MCF 10A (cell line): Measurements from ENCODE around the gene CAP1. TPM values are rescaled to one million over a fixed set of nuclear protein-coding genes. Genes with fewer than 3 reads are reported as not detected.
A peak's percentile ranks its signal among the peaks of the same experiment; 100 is the strongest.
"Not testable (repeated sequence)": the region's sequence is repeated elsewhere in the genome, so short reads cannot be mapped to it uniquely, and the experiment has no call there.

Experiments
- BruUV-seq: library from RNA; stranded (reverse); fragments of 400-500 nt; replicated peaks from 2 replicates; lab custom pipeline; 2021; lab: Mats Ljungman, UMichigan
- CTCF ChIA-PET: fragments of 300-600 bp; sonication (Branson Sonifier 250); formaldehyde crosslinking; extraction: SDS; loops from one replicate; lab custom pipeline; 2021; ENCODE audit warnings: antibody characterized with exemption, inconsistent platforms; lab: Yijun Ruan, JAX
- POLR2A ChIA-PET: fragments of 300-600, 350-650 bp; sonication (Branson Sonifier 250); formaldehyde crosslinking; extraction: SDS; loops from one replicate; lab custom pipeline; 2020; ENCODE audit warnings: antibody characterized with exemption, inconsistent platforms; lab: Yijun Ruan, JAX
- DNase-seq: peaks from one replicate; pipeline ENCODE4 v3.0.0-alpha.2; 2018; ENCODE audit not compliant: unreplicated experiment
- H3K27ac Mint-ChIP-seq: one replicate; pipeline ENCODE4 v1.8.0; 2022; ENCODE audit warnings: mild to moderate bottlenecking, low read depth, mixed read lengths; ENCODE audit not compliant: unreplicated experiment
- H3K27me3 Mint-ChIP-seq: one replicate; pipeline ENCODE4 v1.8.0; 2022; ENCODE audit warnings: mixed read lengths; ENCODE audit not compliant: insufficient read depth, unreplicated experiment
- H3K36me3 Mint-ChIP-seq: one replicate; pipeline ENCODE4 v1.8.0; 2022; ENCODE audit warnings: mild to moderate bottlenecking, moderate library complexity, mixed read lengths; ENCODE audit not compliant: insufficient read depth, unreplicated experiment
- H3K4me1 Mint-ChIP-seq: one replicate; pipeline ENCODE4 v1.8.0; 2022; ENCODE audit warnings: mixed read lengths; ENCODE audit not compliant: insufficient read depth, unreplicated experiment
- H3K4me3 Mint-ChIP-seq: one replicate; pipeline ENCODE4 v1.8.0; 2022; ENCODE audit warnings: mild to moderate bottlenecking, moderate library complexity, mixed read lengths; ENCODE audit not compliant: unreplicated experiment
- H3K9me3 Mint-ChIP-seq: one replicate; pipeline ENCODE4 v1.8.0; 2022; ENCODE audit warnings: mixed read lengths; ENCODE audit not compliant: unreplicated experiment
- CTCF ChIP-seq: fragments of 200-600 bp; IDR thresholded peaks from one replicate; pipeline ENCODE4 v1.8.0; 2022; ENCODE audit warnings: antibody characterized with exemption, mild to moderate bottlenecking; ENCODE audit not compliant: unreplicated experiment
- intact Hi-C: fragments of 100-400 bp; cut with micrococcal nuclease; formaldehyde crosslinking; loops from 2 replicates; pipeline ENCODE4 v1.14.1; 2022
- total RNA-seq: library from RNA; stranded (reverse); gene quantifications from 2 replicates; pipeline ENCODE4 v1.2.3, GENCODE V29; 2022

Gene CAP1
- total RNA-seq, 1 experiment from 2014 or later, result 297 TPM

GRCh38 chr1:40079774-40080400 is 39.4 kb downstream of the CAP1 start:
- BruUV-seq, result no TSS peak

GRCh38 chr1:40081871-40082270 is 41.3 kb downstream of the CAP1 start:
- H3K4me3 Mint-ChIP-seq, result no peak overlapping the region
- TF ChIP-seq CTCF, result no peak
- H3K27me3 Mint-ChIP-seq, result no peaks in the 10 kb centered on the region
- no peak for DNase-seq
- peaks cover 43% of the 10 kb centered on the region for H3K36me3 Mint-ChIP-seq
- no peak overlapping the region for H3K27ac Mint-ChIP-seq
- ChIA-PET CTCF (interaction anchor here (0.6 to 7.1 kb wide), 4 partner anchors 21 to 694 kb away, joined by 3 to 40 read pairs (median 5); no protein-coding TSS in a partner anchor), POLR2A (interaction anchor here (0.7 kb wide), 1 partner anchor 9 kb away, joined by 3 read pairs; no protein-coding TSS in a partner anchor)
- no TSS peak for BruUV-seq
- peaks cover 9% of the 10 kb centered on the region for H3K4me1 Mint-ChIP-seq
- H3K9me3 Mint-ChIP-seq, result no peaks in the 10 kb centered on the region
- intact Hi-C loops, result loop anchor here (10.0 kb wide), 1 partner anchor 63 kb away; no protein-coding TSS in a partner anchor

More at GRCh38 chr1:40079774-40080400, 39.4 kb downstream of the CAP1 start:
- POLR2A ChIA-PET, result interaction anchor here (1.0 kb wide), 1 partner anchor 17 kb away, joined by 3 read pairs; no protein-coding TSS in a partner anchor
- Mint-ChIP-seq H3K9me3 (no peaks in the 10 kb centered on the region), H3K4me3 (no peak overlapping the region), H3K36me3 (peaks cover 46% of the 10 kb centered on the region), H3K27ac (no peak overlapping the region), H3K27me3 (no peaks in the 10 kb centered on the region), H3K4me1 (peaks cover 13% of the 10 kb centered on the region)
- CTCF ChIA-PET, result interaction anchor here (0.6 to 2.1 kb wide), 6 partner anchors 13 to 326 kb away, joined by 3 to 7 read pairs (median 4); no protein-coding TSS in a partner anchor
- intact Hi-C loops, result loop anchor here (10.0 kb wide), 1 partner anchor 65 kb away; no protein-coding TSS in a partner anchor
- TF ChIP-seq CTCF, result no peak
- DNase-seq, result no peak

GRCh38 chr1:40084750-40085149 is 44.2 kb downstream of the CAP1 start:
- CTCF ChIA-PET, result interaction anchor here (0.6 to 7.1 kb wide), 17 partner anchors 8 to 789 kb away, joined by 3 to 40 read pairs (median 3); partner anchors contain the start of genes PPT1 and SMAP2
- peak; percentile 80 for TF ChIP-seq CTCF
- intact Hi-C loops, result loop anchor here (1.0 to 10.0 kb wide), 3 partner anchors 60 to 320 kb away; no protein-coding TSS in a partner anchor
- BruUV-seq, H3K27ac Mint-ChIP-seq, H3K27me3 Mint-ChIP-seq, H3K9me3 Mint-ChIP-seq, H3K4me3 Mint-ChIP-seq, H3K4me1 Mint-ChIP-seq: not testable (repeated sequence)
- DNase-seq, result peak; percentile 59
- peaks cover 39% of the 10 kb centered on the region for H3K36me3 Mint-ChIP-seq
- POLR2A ChIA-PET, result interaction anchor here (0.9 to 1.0 kb wide), 2 partner anchors 40 to 254 kb away, joined by 3 read pairs; no protein-coding TSS in a partner anchor
